SU-DHL-6 (cell line): Measurements from ENCODE around the gene GJC3.

Experiments
- CTCF ChIP-seq: fragments of 200-600 bp; sonication (generic); IDR thresholded peaks from one replicate; pipeline ENCODE4 v1.5.1; 2017; ENCODE audit warnings: antibody characterized with exemption, mild to moderate bottlenecking, low read length, moderate library complexity; ENCODE audit not compliant: insufficient read depth, poor library complexity, severe bottlenecking
- EZH2phosphoT487 ChIP-seq: fragments of 200-600 bp; sonication (generic), shearing (Covaris generic); conservative IDR thresholded peaks from 2 replicates; pipeline ENCODE4 v1.6.1; 2018; ENCODE audit warnings: mild to moderate bottlenecking, antibody characterized with exemption, low read length, moderate library complexity, mixed read lengths

GRCh38 chr7:99974681-99975080 lies 45.3 kb upstream of the GJC3 start:
- TF ChIP-seq CTCF (no peak), EZH2phosphoT487 (no peak)
